A673 (cell line): ENCODE data around the gene KCNJ4.

Experiments used
- CTCF ChIP-seq: fragments of 300-800, 200-600 bp; sonication (generic); conservative IDR thresholded peaks from 2 replicates; pipeline ENCODE4 v1.5.1; 2017; ENCODE audit warnings: low read depth, mild to moderate bottlenecking, antibody characterized with exemption, low read length, moderate library complexity, mixed read lengths
- EZH2 ChIP-seq: fragments of 200-600 bp; sonication (generic); IDR thresholded peaks from 2 replicates; pipeline ENCODE4 v1.6.1; 2017; ENCODE audit warnings: borderline replicate concordance, low read depth, mild to moderate bottlenecking, mixed read lengths, antibody characterized with exemption, low read length; ENCODE audit not compliant: poor library complexity, severe bottlenecking

- no peak for TF ChIP-seq CTCF
- TF ChIP-seq EZH2, result no peak
These were observed 26.3 kb downstream of the KCNJ4 start for GRCh38 chr22:38428714-38429113.
